Medulla oblongata (tissue), 1 donor: ENCODE results near the gene MOV10L1.
"Not testable (repeated sequence)": the region's sequence is repeated elsewhere in the genome, so short reads cannot be mapped to it uniquely, and the experiment has no call there.

Source experiments
- DNase-seq: peaks from one replicate; pipeline ENCODE4 v3.0.0-alpha.2; 2015; ENCODE audit errors: extremely low spot score

The MOV10L1 gene

DNA sequence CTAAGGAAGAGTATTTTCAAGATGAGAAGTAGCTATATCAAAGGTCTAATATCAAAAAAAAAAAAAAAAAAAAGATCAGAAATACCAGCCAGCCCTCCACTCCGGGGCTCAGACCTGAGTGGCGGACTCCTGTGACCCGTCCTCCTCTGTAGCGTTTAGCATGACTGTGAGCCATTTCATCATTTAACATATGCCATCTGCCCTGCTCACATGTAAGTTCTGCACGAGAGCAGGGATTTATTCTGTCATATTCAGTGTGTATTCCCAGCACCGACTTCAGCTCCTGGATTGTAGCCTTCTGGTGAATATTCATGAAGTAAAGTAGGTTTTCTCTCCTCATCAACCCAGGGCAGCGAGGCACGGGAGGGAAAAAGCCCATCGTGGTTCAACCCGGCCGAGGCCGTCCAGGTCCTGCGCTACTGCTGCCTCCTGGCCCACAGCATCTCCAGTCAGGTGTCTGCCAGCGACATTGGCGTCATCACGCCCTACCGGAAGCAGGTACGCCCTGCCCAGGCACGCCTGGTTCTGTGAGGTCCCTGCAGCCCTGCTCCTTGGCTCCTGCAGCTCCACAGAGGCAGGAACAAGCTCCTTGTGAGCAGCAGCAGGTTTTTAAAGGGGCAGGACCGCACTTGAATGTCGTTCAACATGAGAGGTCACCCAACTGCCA lies 68.0 kb downstream of the MOV10L1 start:
- no peak for DNase-seq

DNA sequence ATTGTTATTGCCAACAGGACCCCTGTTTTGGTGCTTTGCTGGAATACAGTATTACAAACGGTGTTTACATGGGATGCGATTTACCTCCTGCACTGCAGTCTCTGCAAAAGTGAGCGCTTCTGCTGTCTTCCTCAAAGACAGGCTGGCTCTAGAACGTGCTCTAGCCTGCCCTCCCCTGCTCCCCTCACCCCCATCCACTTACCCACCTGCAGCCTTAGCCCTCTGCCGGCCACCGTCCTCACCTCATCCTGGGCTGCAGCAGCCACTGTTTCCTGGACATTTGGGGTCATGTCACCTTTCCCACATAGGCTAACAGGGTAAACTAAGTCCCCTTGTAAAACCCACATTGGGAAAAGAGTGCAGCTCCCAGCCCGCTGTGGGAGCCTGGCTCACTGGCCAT lies 71.1 kb downstream of the MOV10L1 start:
- no peak for DNase-seq

DNA sequence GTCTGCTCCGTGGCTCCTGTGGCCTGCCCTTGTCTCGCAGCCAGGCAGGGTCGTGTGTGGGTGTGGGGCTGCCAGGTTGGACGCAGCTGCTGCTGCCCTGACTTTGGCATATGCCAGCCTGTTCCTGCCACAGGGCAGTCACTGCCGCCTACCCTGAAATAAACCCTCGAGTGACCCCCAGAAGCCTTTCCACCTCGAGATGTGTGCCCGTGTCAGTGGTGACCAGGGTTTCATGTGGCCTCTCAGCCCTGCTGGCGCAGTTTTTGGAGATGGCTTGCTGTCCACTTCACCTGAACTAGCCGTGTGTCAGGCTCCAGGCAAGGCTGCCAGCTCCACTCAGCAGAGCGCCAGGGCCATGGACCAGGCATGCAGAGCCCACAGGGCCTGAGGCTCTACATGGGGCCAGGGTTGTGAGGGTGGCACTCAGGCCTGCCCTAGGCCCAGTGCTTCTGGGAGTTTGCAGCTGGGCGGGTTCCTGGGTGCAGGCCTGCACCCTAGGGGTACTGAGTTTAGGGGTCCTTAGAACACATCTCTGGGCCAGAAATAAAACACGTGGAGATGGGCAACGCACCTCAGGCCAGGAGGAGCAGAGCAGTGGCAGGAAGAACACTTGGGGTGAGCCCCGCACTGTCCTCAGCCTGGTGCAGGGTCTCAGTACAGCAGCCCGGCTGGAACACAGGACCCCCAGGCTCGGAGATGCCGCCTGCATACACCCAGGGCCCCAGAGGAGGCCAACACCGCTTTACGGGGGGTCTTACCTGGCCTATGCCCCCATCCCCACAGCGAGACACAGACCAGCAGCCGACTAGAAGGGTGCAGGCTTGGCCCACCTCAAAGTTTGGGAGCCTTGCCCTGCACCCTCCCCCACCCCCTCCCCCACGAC lies 71.9 kb downstream of the MOV10L1 start:
- no peak for DNase-seq

DNA sequence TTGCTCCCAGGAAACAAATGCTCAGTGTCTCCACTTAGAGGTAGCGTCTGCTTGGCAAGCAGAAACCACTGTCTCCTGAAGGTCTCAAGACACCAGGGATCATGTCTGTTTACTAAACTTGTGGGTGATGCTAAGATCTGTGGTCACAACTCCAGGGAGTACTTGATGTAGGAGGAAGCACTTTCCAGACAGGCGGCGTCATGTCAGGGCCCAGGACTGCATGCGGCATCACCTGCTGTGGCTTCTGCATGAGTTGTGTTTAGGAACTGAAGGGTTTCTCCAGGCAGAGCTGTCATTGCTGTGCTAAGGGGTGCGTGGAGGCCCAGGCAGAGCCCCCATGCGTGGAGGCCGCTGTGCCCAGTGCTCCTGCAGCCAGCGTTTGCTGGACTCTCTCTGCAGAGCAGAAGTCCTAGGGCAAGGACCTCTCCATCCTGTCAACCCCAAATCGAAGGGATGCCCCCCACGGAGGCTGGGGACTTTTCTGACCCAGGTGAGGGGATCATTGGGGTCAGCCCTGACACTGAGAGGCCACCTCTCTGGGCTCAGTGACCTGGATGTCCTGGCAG lies 72.7 kb downstream of the MOV10L1 start:
- DNase-seq: no peak

DNA sequence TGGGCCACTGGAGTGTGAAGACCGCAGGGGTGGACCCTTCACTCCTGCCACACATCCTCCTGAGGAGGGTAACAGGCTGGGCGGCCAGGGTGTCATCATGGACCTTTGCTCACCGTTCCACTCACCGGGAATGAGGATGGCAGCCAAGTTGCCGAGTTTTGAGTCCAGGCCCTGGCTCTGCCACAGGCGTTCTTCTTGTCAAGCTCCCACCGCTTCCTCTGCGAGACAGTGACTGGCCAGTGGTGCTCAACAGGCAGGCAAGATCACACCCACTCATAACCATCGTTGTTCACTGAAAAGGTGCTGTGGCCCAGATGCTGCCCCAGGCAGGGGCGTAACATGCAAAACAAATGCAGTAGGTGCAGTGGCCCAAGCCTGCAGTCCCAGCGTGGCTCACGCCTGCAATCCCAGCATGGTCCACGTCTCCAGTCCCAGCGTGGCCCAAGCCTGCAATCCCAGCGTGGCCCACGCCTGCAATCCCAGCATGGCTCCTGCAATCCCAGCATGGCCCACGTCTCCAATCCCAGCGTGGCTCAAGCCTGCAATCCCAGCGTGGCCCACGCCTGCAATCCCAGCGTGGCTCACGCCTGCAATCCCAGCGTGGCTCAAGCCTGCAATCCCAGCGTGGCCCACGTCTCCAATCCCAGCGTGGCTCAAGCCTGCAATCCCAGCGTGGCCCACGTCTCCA lies 75.8 kb downstream of the MOV10L1 start:
- no peak for DNase-seq

DNA sequence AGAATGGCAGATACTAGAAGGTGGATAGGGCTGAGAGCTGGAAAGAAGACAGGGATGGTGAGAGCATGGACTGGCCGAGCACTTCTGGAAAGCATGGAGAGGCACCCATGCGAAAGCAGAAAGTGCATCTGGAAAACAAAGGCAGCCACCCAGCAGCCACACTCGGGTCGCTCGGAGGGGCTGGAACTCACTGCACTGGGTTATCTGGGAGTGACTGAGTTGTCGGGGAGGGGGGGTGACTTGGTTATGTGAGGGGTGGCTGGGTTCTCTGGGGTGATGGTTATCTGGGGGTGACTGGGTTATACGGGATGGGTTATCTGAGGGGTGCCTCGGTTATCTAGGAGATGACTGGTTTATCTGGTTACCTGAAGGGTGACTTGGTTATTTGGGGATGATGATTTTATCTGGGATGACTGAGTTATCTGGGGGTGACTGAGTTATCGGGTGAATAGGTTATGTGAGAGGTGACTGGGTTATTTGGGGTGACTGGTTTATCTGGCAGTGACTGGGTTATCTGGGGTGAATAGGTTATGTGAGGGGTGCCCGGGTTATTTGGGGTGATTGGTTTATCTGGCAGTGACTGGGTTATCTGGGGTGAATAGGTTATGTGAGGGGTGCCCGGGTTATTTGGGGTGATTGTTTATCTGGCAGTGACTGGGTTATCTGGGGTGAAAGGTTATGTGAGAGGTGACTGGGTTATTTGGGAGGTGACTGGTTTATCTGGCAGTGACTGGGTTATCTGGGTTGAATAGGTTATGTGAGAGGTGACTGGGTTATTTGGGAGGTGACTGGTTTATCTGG lies 78.1 kb downstream of the MOV10L1 start:
- no peak for DNase-seq

DNA sequence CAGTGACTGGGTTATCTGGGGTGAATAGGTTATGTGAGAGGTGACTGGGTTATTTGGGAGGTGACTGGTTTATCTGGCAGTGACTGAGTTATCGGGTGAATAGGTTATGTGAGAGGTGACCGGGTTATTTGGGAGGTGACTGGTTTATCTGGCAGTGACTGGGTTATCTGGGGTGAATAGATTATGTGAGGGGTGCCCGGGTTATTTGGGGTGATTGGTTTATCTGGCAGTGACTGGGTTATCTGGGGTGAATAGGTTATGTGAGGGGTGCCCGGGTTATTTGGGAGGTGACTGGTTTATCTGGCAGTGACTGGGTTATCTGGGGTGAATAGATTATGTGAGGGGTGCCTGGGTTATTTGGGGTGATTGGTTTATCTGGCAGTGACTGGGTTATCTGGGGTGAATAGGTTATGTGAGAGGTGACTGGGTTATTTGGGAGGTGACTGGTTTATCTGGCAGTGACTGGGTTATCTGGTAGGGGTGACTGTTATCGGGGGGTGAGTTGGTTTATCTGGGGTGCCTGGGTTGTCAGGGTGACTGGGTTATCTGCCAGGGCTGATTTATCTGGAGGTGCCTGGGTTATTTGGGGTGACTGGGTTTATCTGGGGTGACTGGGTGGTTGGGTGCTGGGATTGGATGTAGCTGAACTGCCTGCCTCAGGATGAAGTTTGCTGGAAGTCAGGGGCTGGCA lies 78.8 kb downstream of the MOV10L1 start:
- not testable (repeated sequence) for DNase-seq

DNA sequence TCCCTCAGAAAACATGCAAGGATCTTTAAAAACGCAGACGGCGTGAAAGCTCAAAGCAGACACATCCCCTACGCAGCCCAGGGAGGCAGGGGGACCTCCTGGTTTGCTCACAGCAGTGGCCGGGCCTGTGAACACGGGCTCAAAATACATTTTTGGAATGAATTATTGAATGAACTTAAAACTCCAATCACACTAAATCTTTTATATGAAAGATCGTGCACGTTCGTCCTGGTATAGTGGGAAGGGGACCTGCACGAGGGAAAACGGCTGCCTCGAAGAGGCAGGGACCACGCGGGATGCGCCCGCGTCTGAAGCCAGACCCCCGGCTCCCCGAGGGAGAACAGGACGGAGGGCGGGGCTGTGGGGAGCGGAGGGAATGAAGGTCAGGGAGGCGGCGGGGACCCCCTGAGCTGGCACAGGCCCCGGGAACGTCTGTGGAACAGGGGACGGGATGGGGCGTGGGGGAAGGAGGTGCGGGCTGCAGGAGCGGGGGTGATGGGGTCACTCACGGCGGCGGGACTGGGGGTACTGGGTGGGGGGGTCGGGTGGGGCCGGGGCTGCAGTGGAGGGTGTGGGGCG lies 79.5 kb downstream of the MOV10L1 start:
- DNase-seq: no peak

DNA sequence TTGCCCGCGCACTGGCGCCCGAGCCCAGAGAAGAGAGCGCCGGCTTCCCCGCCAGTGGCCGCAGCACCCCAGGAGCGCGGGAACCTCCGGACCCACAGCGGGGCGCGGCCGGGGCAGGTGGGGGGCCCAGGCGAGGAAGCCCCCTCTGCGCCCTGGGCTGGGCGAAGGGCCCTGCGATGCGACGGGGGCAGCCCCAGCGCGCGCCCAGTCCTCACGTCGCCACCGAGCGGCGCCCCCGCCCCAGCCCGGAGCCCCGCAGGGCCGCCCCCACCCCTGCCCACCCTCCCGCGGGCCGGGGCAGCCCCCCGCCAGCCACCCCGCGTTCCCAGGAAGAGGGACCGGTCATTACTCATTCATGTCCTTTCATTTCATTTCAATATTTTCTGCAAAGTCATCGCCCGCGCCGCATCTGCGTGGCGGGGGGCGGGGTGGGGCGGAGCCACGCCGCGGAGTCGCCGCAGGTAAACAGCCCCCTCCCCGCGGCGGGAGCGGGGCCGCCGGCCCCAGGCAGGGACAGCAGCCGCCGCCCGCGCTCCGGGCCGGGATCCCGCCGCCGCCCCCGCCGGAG lies 80.1 kb downstream of the MOV10L1 start:
- DNase-seq: no peak

DNA sequence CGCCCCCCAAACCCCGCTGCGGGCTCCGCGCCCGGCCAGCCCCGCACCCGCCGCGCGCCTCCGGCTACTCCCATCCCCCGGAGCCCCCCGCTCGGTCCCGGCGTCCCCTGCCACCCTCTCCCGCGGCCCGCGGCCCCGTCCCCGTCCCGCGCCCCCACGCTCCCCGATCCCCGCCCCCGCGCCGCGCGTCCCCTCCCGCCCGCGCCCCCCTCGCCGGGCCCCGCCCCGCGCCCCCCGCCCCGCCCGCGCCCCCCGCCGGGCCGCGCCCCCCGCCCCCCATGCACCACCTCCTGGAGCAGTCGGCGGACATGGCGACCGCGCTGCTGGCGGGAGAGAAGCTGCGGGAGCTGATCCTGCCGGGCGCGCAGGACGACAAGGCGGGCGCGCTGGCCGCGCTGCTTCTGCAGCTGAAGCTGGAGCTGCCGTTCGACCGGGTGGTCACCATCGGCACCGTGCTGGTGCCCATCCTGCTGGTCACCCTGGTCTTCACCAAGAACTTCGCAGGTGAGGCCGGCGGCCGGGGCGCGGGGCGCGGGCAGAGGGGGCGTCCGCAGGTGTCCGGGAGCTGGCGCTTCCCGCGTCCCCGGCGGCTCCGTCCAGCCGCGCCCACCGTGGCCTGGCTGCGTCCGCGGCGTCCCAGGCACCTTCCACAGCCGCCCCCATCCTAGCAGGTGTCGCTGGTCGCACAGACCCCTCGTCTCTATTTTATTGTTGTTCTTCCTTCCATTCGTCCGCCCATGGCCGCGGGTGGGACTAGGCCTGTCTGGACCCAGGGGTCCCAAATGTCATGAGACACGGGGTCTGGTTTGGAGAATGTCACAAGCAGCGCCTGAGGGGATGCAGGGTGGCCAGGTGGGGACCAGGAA lies 80.9 kb downstream of the MOV10L1 start, which contains the start of gene PANX2:
TSS of gene PANX2 (plus strand) at position 279 of the 866 bp plus-strand sequence. CDS start at position 279, 0 bp downstream.
- DNase-seq: no peak

DNA sequence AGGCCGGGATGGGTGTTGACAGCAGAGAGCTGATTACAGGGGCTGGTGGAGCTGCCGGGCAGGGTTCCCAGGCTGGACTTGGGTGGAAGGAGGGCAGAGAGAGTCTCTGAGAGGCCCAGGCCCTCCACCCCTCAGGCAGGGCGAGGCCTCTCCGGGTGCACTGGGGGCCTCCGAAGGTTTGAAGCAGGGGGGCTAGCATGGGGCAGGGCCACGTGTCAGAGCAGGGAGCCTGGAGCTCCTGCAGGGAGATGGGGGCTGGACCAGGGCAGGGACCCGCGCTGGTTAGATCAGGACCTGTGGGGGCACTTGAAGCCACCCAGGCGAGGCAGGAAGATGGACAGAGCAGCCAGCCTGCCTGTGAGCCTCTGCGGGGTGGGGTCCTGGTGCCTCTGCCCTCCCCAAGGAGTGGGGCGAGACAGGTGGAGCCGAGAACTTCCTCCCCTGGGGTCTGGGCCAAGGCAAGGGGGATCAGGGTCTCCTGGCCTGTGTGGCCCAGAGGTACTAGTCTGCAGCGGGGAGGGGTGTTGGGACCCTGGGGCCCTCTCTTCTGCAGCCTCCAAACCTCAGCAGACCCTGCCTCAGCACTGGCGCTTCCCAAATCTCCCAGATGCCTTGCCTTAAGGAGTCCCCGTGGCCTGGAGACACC lies 81.6 kb downstream of the MOV10L1 start:
- no peak for DNase-seq

DNA sequence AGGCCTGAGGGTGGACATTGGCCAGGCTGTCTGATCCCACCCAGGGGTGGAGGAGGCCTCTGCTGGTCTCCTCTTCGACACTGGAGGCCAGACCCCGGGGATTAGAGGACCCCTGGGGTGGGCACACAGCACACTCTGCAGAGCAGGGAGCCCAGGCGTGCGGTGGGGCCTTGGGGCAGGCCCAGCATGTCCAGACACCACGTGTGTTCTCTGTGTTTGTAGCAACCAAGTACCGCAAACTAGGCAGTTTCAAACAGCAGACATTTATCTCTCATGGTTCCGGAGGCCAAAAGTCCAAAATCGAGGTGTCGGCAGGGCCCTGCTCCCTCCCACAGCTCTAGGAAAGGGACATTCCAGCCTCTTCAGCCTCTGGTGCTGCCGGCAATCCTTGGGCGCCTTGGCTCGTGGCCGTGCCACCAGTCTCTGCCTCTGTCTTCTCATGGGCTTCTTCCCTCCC lies 82.2 kb downstream of the MOV10L1 start:
- DNase-seq: no peak

DNA sequence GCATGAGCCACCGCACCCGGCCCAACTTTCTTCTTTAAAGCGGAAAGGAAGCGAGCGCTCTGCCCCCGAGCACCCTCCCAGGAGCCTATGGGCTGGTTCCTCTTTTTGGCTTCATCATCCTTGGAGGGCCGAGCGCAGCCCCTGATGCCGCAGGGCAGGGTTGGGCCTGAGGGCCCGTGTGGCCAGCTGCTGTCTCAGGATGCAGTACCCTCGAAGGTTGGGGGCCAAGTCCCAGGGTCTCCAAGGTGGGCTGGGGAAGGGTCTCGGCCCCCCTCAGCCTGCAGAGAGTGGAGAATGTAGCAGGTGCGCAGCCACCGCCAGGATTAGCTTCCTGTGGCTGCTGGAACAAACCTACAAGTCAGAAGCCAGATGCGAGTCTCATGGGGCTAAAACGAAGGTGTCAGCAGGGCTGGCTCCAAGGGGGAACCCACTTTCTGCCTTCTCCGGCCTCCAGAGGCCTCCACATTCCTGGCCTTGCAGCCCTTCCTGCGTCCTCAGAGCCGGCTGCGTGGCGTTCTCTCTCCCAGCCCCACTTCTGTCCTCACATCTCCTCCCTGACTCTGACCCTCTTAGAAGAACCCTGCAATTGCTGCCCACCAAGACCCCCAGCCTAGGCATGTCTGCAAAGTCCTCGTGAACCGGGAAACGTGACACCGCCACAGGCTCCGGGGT lies 83.6 kb downstream of the MOV10L1 start:
- no peak for DNase-seq

DNA sequence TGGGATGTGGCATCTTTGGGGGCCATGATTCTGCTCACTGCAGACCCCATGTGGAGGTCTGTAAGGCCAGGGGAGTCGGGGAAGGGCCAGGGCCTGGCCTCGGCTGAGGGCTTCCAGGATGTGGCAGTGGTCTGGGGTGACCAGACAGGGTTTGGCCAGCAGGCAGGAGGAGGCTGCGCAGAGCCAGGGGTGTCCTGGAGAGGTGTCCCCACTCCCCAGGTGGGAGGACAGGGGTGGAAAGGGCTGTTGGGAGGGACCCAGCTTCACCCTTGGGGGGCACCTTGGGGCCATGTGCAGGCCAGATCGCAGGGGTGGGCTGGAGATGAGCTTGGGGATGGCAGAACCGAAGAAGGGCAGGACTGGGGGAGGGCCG lies 84.2 kb downstream of the MOV10L1 start:
- DNase-seq: no peak

DNA sequence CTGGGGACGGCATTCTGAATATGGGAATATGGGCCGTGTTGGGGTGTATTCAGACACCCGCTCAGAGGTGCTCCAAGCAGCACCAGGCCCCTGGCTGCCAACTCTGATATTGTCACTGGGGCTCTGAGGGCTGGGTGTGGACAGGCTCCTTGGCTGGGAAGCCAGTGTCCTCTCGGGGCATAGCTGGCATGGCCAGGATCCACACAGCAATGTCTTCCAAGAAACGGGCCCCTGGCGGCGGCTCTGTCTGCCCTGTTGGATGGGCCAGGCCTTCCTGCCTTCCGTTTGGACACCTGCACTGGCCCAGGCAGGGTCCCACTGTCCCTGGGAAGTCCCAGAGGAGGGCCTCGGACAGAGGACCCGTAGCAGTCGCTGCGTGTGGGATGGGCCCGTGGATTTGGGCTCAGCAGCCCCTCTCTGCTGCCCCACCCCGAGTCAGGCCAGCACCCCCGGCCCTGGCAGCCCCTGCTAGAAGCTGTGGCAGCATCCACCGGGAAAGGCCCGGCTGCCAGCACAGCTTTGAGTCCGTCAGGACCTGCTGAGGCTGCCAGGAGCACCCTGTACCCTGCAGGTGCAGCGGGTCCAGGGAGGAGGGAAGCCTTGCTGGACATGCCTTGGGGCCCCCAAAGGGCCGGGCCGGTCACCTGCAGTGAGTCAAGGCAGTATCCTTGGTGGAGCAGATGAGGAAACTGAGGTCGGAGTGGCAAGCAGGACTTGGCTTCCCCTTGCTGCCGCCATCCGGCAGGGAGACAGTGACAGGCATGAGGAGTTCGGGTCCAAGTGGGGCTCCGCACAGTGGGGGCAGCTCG lies 84.8 kb downstream of the MOV10L1 start:
- no peak for DNase-seq

DNA sequence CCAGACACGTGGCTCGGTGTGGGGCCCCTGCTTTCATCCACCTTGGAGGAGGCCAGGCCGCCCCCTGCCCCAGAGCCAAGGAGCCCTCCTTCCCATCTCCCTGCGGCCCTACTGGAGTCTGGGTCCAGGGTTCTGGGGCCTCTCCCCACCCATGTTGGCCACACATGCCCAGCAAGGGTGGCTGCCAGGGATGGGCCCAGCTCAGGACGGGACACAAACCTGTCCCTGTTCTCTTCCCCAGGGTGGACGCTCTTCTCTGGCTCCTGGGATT lies 85.3 kb downstream of the MOV10L1 start:
- no peak for DNase-seq
